Islet precursor cell (in vitro differentiated cells): ENCODE data around the gene BMF.

Source experiments
- DNase-seq: peaks from one replicate; pipeline ENCODE4 v3.0.0-alpha.2; 2018

The BMF gene

GRCh38 chr15:40064231-40064894, 44.3 kb downstream of the BMF start:
- peak; percentile 78 for DNase-seq

- peak; percentile 63 for DNase-seq
Observed at GRCh38 chr15:40063563-40064011, 45.1 kb downstream of the BMF start.

GRCh38 chr15:40062816-40063562, 45.7 kb downstream of the BMF start:
- DNase-seq = no peak

GRCh38 chr15:40061212-40061901, 47.3 kb downstream of the BMF start:
- no peak for DNase-seq

GRCh38 chr15:40060236-40060961, 48.3 kb downstream of the BMF start:
- peak; percentile 26 for DNase-seq

- DNase-seq = peak; percentile 32
Observed at GRCh38 chr15:40059821-40060220, 48.9 kb downstream of the BMF start.

- DNase-seq = peak; percentile 41
Observed at GRCh38 chr15:40058476-40059140, 50.1 kb downstream of the BMF start.

- peak; percentile 92 for DNase-seq
Observed at GRCh38 chr15:40055576-40056293, 52.9 kb downstream of the BMF start.

GRCh38 chr15:40054855-40055575, 53.7 kb downstream of the BMF start:
- DNase-seq = peak; percentile 79

GRCh38 chr15:40054605-40054854, 54.1 kb downstream of the BMF start:
- no peak for DNase-seq

- peak; percentile 49 for DNase-seq
Observed at GRCh38 chr15:40053831-40054604, 54.7 kb downstream of the BMF start.

GRCh38 chr15:40053079-40053830, 55.4 kb downstream of the BMF start:
- peak; percentile 64 for DNase-seq

- DNase-seq = peak; percentile 33
Observed at GRCh38 chr15:40052604-40053003, 56.1 kb downstream of the BMF start.

- peak; percentile 29 for DNase-seq
Observed at GRCh38 chr15:40051616-40052415, 56.9 kb downstream of the BMF start.

- DNase-seq = peak; percentile 73
Observed at GRCh38 chr15:40050788-40051470, 57.8 kb downstream of the BMF start.

- peak; percentile 8 for DNase-seq
Observed at GRCh38 chr15:40048926-40049475, 59.7 kb downstream of the BMF start.

- DNase-seq = no peak
Observed at GRCh38 chr15:40048211-40048792, 60.4 kb downstream of the BMF start.
